Stimulated activated memory B cell treated with anti-CD40 and anti-IgM and Interleukin-4, amounts not matched to agents 10 μg/mL and 1 μg/mL and 100 μg/mL, for 72 hours (primary cell): ENCODE measurements around the gene ANO7.

Source experiments
- ATAC-seq: fragments of 150-1000 bp; cut with Tn5 transposase; 2 replicates; pipeline ENCODE4 v1.10.0; 2021
- H3K27ac Mint-ChIP-seq: one replicate; pipeline ENCODE4 v1.8.0; 2022; ENCODE audit warnings: mild to moderate bottlenecking, mixed read lengths
- H3K27me3 Mint-ChIP-seq: one replicate; pipeline ENCODE4 v1.8.0; 2022; ENCODE audit warnings: mixed read lengths
- H3K36me3 Mint-ChIP-seq: one replicate; pipeline ENCODE4 v1.8.0; 2022; ENCODE audit warnings: mixed read lengths
- H3K4me1 Mint-ChIP-seq: one replicate; pipeline ENCODE4 v1.8.0; 2022; ENCODE audit warnings: mixed read lengths
- H3K4me3 Mint-ChIP-seq: one replicate; pipeline ENCODE4 v1.8.0; 2022; ENCODE audit warnings: mild to moderate bottlenecking, moderate library complexity, mixed read lengths
- H3K9me3 Mint-ChIP-seq: one replicate; pipeline ENCODE4 v1.8.0; 2022; ENCODE audit warnings: mixed read lengths

Gene ANO7, protein sequence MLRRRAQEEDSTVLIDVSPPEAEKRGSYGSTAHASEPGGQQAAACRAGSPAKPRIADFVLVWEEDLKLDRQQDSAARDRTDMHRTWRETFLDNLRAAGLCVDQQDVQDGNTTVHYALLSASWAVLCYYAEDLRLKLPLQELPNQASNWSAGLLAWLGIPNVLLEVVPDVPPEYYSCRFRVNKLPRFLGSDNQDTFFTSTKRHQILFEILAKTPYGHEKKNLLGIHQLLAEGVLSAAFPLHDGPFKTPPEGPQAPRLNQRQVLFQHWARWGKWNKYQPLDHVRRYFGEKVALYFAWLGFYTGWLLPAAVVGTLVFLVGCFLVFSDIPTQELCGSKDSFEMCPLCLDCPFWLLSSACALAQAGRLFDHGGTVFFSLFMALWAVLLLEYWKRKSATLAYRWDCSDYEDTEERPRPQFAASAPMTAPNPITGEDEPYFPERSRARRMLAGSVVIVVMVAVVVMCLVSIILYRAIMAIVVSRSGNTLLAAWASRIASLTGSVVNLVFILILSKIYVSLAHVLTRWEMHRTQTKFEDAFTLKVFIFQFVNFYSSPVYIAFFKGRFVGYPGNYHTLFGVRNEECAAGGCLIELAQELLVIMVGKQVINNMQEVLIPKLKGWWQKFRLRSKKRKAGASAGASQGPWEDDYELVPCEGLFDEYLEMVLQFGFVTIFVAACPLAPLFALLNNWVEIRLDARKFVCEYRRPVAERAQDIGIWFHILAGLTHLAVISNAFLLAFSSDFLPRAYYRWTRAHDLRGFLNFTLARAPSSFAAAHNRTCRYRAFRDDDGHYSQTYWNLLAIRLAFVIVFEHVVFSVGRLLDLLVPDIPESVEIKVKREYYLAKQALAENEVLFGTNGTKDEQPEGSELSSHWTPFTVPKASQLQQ

DNA sequence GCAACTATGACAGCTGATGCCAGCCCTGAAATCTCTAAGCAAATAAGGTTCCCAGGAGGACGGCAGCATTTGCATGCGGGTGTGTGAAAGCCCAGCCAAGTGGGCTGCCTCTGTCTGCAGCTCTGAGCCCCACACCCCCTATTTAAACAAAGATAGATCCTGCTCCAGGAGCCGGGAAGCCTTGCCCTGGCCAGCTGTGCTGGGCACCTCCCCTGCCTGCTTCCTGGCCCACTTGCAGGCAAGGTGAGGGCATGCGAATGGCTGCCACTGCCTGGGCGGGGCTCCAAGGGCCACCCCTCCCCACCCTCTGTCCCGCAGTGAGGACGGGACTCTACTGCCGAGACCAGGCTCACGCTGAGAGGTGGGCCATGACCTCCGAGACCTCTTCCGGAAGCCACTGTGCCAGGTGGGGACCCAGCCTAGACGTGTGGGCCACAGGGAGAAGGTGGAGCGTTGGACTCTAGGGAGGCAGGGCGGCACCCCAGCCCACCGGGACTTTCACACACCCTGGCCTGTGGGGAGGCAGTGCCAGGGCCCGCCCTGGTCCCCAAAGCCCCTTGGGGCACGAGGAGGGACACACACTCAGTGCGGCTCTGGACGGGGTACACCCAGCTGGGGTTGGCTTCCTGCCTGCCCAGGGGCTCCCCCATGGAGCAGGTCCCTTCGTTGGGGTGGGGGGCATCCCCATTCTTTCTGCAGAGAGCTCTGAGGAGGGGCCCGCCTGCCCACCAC, at the start of gene ANO7:
TSS of gene ANO7 (plus strand) at position 317 of the 732 bp plus-strand sequence. CDS start 1,387 bp downstream, outside the sequence.
- Mint-ChIP-seq H3K9me3 (no peaks in the 10 kb centered on the region), H3K36me3 (peaks cover 13% of the 10 kb centered on the region), H3K4me1 (peaks cover 22% of the 10 kb centered on the region), H3K27me3 (peaks cover 11% of the 10 kb centered on the region), H3K27ac (peak within 1 kb of the TSS; percentile 11), H3K4me3 (peak within 1 kb of the TSS; percentile 50)
- ATAC-seq, result peak; percentile 49

DNA sequence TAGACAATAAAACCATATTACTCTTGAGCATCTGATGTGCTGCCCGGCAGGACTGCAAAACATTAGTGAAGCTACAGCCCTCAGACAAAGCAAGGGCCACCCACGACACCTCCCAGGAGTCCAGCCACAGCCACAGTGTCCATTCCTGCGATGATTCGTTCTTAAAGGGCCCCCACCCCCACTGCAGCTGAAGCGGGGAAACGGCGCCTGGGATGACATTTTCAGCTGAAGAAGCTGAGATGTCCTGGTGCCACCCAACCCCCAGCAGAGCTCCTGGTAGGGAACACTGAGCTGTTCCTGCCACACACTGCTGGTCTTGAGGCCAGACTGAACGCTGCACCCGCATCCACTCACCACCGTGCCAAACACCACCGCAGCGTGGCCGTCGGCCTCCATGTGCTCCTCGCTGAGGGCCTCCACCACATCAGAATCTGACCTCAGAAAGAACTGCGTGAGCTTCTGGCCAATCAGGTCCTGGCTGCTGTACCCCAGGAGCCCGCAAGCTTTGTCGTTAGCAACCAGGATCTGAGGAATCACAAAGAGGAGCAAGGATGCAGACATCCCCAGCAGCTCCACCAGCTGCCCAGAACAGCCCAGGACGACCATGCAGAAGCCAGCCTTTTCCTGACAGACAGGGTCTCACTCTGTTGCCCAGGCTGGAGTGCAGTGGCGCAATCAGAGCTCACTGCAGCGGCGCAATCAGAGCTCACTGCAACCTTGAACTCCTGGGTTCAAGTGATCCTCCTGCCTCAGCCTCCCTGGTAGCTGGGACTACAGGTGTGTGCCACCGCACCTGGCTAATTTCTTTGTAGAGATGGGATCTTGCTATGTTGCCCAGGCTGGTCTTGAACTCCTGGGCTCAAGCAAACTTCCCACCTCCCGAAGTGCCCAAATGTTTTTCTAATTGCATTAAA, 48.7 kb upstream of the ANO7 start:
- Mint-ChIP-seq H3K36me3 (peaks cover 94% of the 10 kb centered on the region), H3K27me3 (no peaks in the 10 kb centered on the region), H3K4me1 (peaks cover 15% of the 10 kb centered on the region), H3K27ac (no peak overlapping the region), H3K9me3 (no peaks in the 10 kb centered on the region), H3K4me3 (no peak overlapping the region)
- ATAC-seq, result no peak

DNA sequence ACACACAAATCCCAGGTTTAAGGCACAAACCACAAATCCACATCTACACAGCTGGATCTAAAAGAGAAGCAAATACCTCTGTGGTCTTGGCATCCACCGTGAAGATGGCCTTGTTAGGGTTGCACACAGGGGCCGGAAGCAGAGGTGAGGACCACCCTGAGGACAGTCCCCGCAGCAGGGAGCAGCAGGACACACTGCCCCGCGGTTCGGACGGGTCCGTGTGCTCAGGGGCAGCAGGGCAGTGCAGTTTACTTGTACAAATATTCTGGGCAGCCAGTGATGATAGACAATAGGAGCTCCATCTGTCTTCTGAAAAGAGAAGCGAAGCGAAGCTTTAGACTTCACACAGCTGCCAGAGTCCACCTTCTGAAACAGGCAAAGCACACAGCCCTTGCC, 48.0 kb upstream of the ANO7 start:
- H3K4me1 Mint-ChIP-seq, result peaks cover 18% of the 10 kb centered on the region
- ATAC-seq, result no peak
- H3K4me3 Mint-ChIP-seq, result no peak overlapping the region
- H3K27ac Mint-ChIP-seq, result no peak overlapping the region
- H3K36me3 Mint-ChIP-seq, result peaks cover 93% of the 10 kb centered on the region
- no peaks in the 10 kb centered on the region for H3K27me3 Mint-ChIP-seq
- H3K9me3 Mint-ChIP-seq, result no peaks in the 10 kb centered on the region

DNA sequence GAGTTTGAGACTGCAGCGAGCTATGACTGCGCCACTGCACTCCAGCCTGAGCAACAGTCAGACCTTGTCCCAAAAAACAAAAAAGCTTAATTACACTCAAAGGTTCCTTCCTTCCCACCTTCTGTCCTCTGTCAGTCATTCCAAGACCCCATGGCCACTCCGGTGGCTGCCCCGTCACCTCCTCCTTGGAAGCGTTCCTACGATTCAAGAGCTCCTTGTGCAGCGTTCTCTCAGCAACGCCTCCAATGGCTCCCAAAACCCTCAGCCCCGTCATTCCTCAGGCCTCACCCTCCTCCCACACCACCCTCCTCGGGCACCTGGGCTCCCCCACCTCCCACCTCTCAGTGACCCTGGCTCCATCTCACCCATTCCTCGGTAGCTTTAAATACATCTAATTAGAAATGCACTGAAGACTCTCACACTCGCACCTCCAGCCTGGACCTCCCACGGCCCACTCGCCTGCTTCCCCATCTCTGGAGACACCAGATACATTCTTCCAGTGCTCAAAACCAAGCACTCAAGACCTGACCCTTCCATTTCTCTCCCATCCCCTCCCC, 47.2 kb upstream of the ANO7 start:
- peaks cover 85% of the 10 kb centered on the region for H3K36me3 Mint-ChIP-seq
- no peaks in the 10 kb centered on the region for H3K9me3 Mint-ChIP-seq
- H3K27ac Mint-ChIP-seq, result peak overlapping the region; percentile 14
- H3K4me1 Mint-ChIP-seq, result peaks cover 22% of the 10 kb centered on the region
- no peak for ATAC-seq
- no peaks in the 10 kb centered on the region for H3K27me3 Mint-ChIP-seq
- no peak overlapping the region for H3K4me3 Mint-ChIP-seq

DNA sequence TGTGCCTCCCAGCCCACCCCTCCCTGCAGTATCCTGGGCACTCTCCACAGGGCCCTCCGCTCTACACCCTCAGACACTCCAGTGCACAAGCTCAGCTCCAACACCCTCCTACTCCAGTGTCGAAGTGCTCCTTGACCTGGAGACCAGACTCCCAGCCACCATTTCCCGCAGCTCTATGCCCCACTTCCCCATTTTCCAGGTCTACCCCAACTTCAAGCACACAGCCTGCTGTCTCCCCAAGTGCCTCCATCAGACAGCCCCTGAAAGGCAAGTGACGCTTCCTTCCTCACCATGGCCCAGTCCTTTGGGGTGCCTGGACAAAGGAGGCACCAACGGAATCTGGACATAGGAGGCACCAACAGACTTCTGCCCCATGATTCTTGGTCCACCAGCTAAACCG, 46.4 kb upstream of the ANO7 start:
- ATAC-seq, result no peak
- Mint-ChIP-seq H3K36me3 (peaks cover 77% of the 10 kb centered on the region), H3K27me3 (no peaks in the 10 kb centered on the region)

GRCh38 chr2:241142593-241142992, 45.9 kb upstream of the ANO7 start:
- no peak for ATAC-seq
- Mint-ChIP-seq H3K9me3 (no peaks in the 10 kb centered on the region), H3K27me3 (no peaks in the 10 kb centered on the region), H3K4me3 (no peak overlapping the region), H3K27ac (peak overlapping the region; percentile 14), H3K4me1 (peaks cover 27% of the 10 kb centered on the region), H3K36me3 (peaks cover 75% of the 10 kb centered on the region)

More for the DNA sequence above, 46.4 kb upstream of the ANO7 start:
- H3K9me3 Mint-ChIP-seq, result no peaks in the 10 kb centered on the region
- H3K27ac Mint-ChIP-seq, result peak overlapping the region; percentile 14
- peaks cover 27% of the 10 kb centered on the region for H3K4me1 Mint-ChIP-seq
- H3K4me3 Mint-ChIP-seq, result no peak overlapping the region

GRCh38 chr2:241146286-241146685, 42.2 kb upstream of the ANO7 start:
- H3K27ac Mint-ChIP-seq, result no peak overlapping the region
- ATAC-seq, result no peak
- H3K27me3 Mint-ChIP-seq, result no peaks in the 10 kb centered on the region
- H3K9me3 Mint-ChIP-seq, result no peaks in the 10 kb centered on the region
- H3K4me1 Mint-ChIP-seq, result peaks cover 52% of the 10 kb centered on the region
- no peak overlapping the region for H3K4me3 Mint-ChIP-seq
- peaks cover 39% of the 10 kb centered on the region for H3K36me3 Mint-ChIP-seq

DNA sequence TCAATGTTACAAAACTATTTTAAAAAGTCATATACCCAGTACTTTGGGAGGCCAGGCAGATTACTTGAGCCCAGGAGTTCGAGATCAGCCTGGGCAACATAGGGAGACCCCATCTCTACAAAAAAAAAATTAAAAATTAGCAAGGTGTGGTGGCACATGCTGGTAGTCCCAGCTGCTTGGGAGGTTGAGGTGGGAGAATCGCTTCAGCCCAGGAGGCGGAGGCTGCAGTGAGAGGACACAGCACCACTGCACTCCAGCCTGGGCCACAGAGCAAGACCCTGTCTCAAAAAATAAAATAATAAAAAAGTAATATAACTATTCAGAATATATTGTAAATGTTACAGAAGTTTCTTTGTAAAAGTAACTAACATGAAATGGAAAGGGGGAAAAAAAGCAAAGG, 41.1 kb upstream of the ANO7 start:
- Mint-ChIP-seq H3K4me1 (peaks cover 53% of the 10 kb centered on the region), H3K27me3 (no peaks in the 10 kb centered on the region), H3K36me3 (peaks cover 28% of the 10 kb centered on the region)

DNA sequence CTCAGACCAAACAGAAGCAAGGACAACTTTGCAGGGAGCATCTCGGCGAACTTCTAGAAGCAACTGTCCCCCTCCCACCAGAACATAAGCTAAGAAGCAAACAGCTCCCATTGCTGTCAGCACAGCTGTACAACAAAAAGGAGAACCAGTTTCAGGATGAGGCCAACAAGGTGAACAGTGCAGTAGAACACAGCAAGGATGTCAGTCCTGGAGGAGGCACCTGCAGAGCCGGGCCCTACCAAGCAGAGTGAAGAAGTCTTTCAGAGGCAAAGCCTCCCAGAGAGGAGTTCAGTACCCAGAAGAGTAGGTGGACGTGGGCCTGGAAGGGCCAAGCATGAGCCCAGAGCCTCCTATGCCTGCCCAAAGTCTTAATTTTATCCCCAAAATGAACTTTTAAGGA, 40.2 kb upstream of the ANO7 start:
- H3K4me1 Mint-ChIP-seq, result peaks cover 57% of the 10 kb centered on the region
- H3K27me3 Mint-ChIP-seq, result no peaks in the 10 kb centered on the region
- no peaks in the 10 kb centered on the region for H3K9me3 Mint-ChIP-seq
- H3K4me3 Mint-ChIP-seq, result peak overlapping the region; percentile 82
- peak overlapping the region; percentile 81 for H3K27ac Mint-ChIP-seq
- no peak for ATAC-seq
- H3K36me3 Mint-ChIP-seq, result peaks cover 22% of the 10 kb centered on the region

More for the DNA sequence above, 41.1 kb upstream of the ANO7 start:
- Mint-ChIP-seq H3K27ac (no peak overlapping the region), H3K9me3 (no peaks in the 10 kb centered on the region), H3K4me3 (no peak overlapping the region)
- no peak for ATAC-seq

DNA sequence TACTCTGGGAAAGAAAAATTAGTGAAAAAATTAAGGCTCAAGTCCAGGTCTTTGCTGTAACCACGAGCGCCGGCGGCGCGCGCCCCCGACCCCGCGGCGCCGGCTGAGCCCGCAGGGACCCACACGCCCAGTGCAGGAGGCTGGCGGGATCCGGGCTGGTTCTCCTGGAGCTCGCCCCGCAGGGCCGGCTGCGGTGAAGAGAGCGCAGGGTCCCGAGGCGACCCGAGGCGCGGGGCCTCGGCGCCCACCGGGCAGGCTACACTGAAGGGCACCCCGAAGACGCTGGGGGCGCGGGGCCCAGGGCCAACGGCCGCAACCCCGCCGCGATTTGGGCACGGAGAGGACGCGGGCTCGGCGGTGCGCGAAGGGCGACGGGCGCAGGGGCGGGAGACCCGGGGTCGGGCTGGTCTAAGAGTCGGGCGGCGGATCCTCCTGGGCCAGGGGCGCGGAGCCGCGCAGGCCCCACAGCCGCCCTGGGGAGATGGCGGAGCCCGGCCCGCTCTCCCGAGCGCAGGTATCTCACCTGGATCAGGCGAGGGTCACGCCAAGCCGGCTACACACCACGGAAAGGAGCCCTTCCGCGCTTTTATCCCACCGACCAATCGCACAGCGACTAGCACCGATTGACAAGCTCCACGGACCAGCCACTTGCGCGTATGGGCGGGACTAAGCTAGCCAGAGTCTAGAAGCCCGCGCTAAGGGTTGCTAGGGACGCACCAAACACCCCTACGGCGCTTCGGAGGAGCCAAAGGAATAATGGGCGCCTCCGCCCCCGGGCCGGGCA, 39.4 kb upstream of the ANO7 start, which contains the start of gene PASK:
TSS of gene PASK (minus strand) at position 582 of the 784 bp plus-strand sequence. CDS start 6,440 bp downstream, outside the sequence.
- Mint-ChIP-seq H3K4me1 (peaks cover 60% of the 10 kb centered on the region), H3K4me3 (peak within 1 kb of the TSS; percentile 82), H3K36me3 (peaks cover 17% of the 10 kb centered on the region), H3K27me3 (no peaks in the 10 kb centered on the region), H3K27ac (peak within 1 kb of the TSS; percentile 81), H3K9me3 (no peaks in the 10 kb centered on the region)
- ATAC-seq, result peak; percentile 91

DNA sequence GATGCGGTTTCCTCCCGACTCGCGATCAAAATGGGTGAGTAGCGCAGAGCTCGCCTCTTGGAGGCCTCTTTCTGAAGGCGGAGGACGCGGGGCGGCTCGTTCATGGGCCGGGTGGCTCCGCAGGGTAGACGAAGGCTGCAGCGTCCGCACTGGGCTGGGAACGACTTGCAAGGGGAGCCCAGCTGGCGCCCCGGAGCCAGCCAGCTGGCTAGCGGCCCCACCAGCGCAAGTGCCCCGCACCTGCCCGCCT, 38.9 kb upstream of the ANO7 start:
- peak; percentile 27 for ATAC-seq
- peaks cover 57% of the 10 kb centered on the region for H3K4me1 Mint-ChIP-seq
- peak overlapping the region; percentile 82 for H3K4me3 Mint-ChIP-seq
- H3K36me3 Mint-ChIP-seq, result peaks cover 12% of the 10 kb centered on the region
- no peaks in the 10 kb centered on the region for H3K27me3 Mint-ChIP-seq
- no peaks in the 10 kb centered on the region for H3K9me3 Mint-ChIP-seq
- H3K27ac Mint-ChIP-seq, result peak overlapping the region; percentile 81

DNA sequence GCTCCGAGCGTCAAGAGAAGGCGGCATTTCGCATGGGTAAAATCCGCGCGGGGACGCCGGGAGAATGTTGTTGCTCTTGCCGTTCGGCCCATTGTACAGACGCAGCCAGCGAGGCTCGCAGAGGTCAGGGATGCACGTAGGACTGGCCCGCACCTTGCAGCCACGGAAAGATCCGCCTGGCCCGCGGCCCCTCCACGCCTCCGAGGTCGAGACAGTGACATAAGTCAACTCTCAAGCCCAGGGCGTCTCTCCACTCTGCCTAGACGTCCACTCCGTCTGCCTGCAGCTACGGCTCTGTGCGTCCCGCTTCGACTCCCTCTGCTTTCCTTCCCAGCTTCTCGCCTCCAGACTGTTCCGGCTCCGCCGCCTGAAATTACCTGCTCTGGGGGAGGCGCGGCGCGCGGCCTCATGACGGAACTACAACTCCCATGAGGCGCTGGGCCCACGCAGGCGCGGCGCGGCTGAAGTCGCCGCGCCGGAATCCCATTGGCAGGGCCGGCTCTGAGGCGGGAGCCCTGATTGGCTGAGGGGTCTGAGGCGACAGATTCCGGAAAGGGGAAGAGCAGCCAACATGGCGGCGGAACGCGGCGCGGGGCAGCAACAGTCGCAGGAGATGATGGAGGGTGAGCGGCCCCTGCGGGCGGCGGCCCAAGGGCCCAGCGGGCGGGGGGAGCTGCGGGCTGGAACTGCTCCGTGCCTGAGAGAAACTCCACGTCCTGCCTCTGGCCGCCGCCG, 38.4 kb upstream of the ANO7 start, which contains the start of gene PPP1R7:
TSS of gene PPP1R7 (plus strand) at position 543 of the 735 bp plus-strand sequence. CDS start at position 572, 29 bp downstream.
- Mint-ChIP-seq H3K27me3 (no peaks in the 10 kb centered on the region), H3K4me1 (peaks cover 53% of the 10 kb centered on the region)
- peak; percentile 94 for ATAC-seq

More for the DNA sequence above, 38.4 kb upstream of the ANO7 start, which contains the start of gene PPP1R7:
- peaks cover 7% of the 10 kb centered on the region for H3K36me3 Mint-ChIP-seq
- peak within 1 kb of the TSS; percentile 82 for H3K4me3 Mint-ChIP-seq
- no peaks in the 10 kb centered on the region for H3K9me3 Mint-ChIP-seq
- peak within 1 kb of the TSS; percentile 81 for H3K27ac Mint-ChIP-seq
